GM23338 (cell line): ENCODE data around the gene TBX18. TPM values are rescaled to one million over a fixed set of nuclear protein-coding genes. Genes with fewer than 3 reads are reported as not detected.

Experiments
- ATAC-seq: fragments of 200-7000 bp; cut with Tn5 transposase; 3 replicates; pipeline ENCODE4 v1.9.1; 2020
- DNase-seq: peaks from one replicate; pipeline ENCODE4 v3.0.0-alpha.2; 2015; ENCODE audit warnings: low spot score
- H2AFZ ChIP-seq: fragments of 200-600 bp; sonication (generic); 2 replicates; pipeline ENCODE4 v1.8.0; 2016; ENCODE audit warnings: antibody characterized with exemption, mild to moderate bottlenecking, moderate library complexity
- H3F3A ChIP-seq: fragments of 200-600 bp; sonication (generic); replicated peaks from 2 replicates; pipeline ENCODE4 v1.8.0; 2017; ENCODE audit warnings: antibody characterized with exemption, mixed run types, low read depth
- H3K27ac ChIP-seq: fragments of 200-600 bp; sonication (generic); 2 replicates; pipeline ENCODE4 v1.6.1; 2016; ENCODE audit warnings: low read depth
- H3K27me3 ChIP-seq: fragments of 200-600 bp; sonication (generic); 2 replicates; pipeline ENCODE4 v1.8.0; 2016; ENCODE audit warnings: mild to moderate bottlenecking, mixed run types, moderate library complexity; ENCODE audit not compliant: insufficient read depth
- H3K36me3 ChIP-seq: fragments of 200-600 bp; sonication (generic); 2 replicates; pipeline ENCODE4 v1.8.0; 2016; ENCODE audit warnings: mild to moderate bottlenecking; ENCODE audit not compliant: insufficient read depth
- H3K4me1 ChIP-seq: fragments of 200-600 bp; sonication (generic); 2 replicates; pipeline ENCODE4 v1.8.0; 2016; ENCODE audit warnings: mild to moderate bottlenecking, moderate library complexity; ENCODE audit not compliant: insufficient read depth
- H3K4me2 ChIP-seq: fragments of 200-600 bp; sonication (generic); 2 replicates; pipeline ENCODE4 v1.7.1; 2017; ENCODE audit warnings: mixed run types
- H3K4me3 ChIP-seq: fragments of 200-600 bp; sonication (generic); 2 replicates; pipeline ENCODE4 v1.6.1; 2016; ENCODE audit warnings: mixed run types
- H3K79me2 ChIP-seq: fragments of 200-600 bp; sonication (generic); replicated peaks from 2 replicates; pipeline ENCODE4 v1.8.0; 2017; ENCODE audit warnings: mild to moderate bottlenecking; ENCODE audit not compliant: insufficient read depth
- H3K9me2 ChIP-seq: fragments of 200-600 bp; sonication (generic); 2 replicates; pipeline ENCODE4 v1.8.0; 2017; ENCODE audit not compliant: insufficient read depth
- H4K20me1 ChIP-seq: fragments of 200-600 bp; sonication (generic); replicated peaks from 2 replicates; pipeline ENCODE4 v1.8.0; 2017; ENCODE audit warnings: mild to moderate bottlenecking; ENCODE audit not compliant: insufficient read depth
- H3K27ac Mint-ChIP-seq: 2 replicates; pipeline ENCODE4 v1.8.0; 2020; ENCODE audit warnings: inconsistent platforms, mild to moderate bottlenecking, moderate library complexity, mixed read lengths
- H3K27me3 Mint-ChIP-seq: 3 replicates; pipeline ENCODE4 v1.8.0; 2022; ENCODE audit warnings: low read depth, mild to moderate bottlenecking, moderate library complexity, mixed read lengths, inconsistent platforms; ENCODE audit not compliant: insufficient read depth, poor library complexity
- H3K36me3 Mint-ChIP-seq: 3 replicates; pipeline ENCODE4 v1.8.0; 2021; ENCODE audit warnings: low read depth, mild to moderate bottlenecking, inconsistent platforms, moderate library complexity, mixed read lengths
- H3K4me1 Mint-ChIP-seq: 3 replicates; pipeline ENCODE4 v1.8.0; 2020; ENCODE audit warnings: mild to moderate bottlenecking, inconsistent platforms, mixed read lengths
- H3K4me3 Mint-ChIP-seq: 3 replicates; pipeline ENCODE4 v1.8.0; 2021; ENCODE audit warnings: moderate library complexity, mild to moderate bottlenecking, inconsistent platforms, mixed read lengths
- H3K9me3 Mint-ChIP-seq: 3 replicates; pipeline ENCODE4 v1.8.0; 2020; ENCODE audit warnings: moderate library complexity, mild to moderate bottlenecking, inconsistent platforms, mixed read lengths
- CREB1 ChIP-seq: fragments of 250-450 bp; sonication (Bioruptor Pico); IDR thresholded peaks from 2 replicates; pipeline ENCODE4 v1.5.0; 2020; ENCODE audit warnings: low read depth, mild to moderate bottlenecking, moderate library complexity
- ETS1 ChIP-seq: IDR thresholded peaks from 2 replicates; pipeline ENCODE4 v1.6.1; 2016; ENCODE audit warnings: antibody characterized with exemption
- EZH2 ChIP-seq: fragments of 200-600 bp; sonication (generic); IDR thresholded peaks from one replicate; pipeline ENCODE4 v1.8.0; 2017; ENCODE audit warnings: antibody characterized with exemption, mild to moderate bottlenecking, low read depth; ENCODE audit not compliant: unreplicated experiment
- EZH2phosphoT487 ChIP-seq: fragments of 200-600 bp; sonication (generic); IDR thresholded peaks from one replicate; pipeline ENCODE4 v1.8.1; 2018; ENCODE audit warnings: antibody characterized with exemption; ENCODE audit not compliant: unreplicated experiment
- JUNB ChIP-seq: IDR thresholded peaks from one replicate; pipeline ENCODE4 v1.6.1; 2016; ENCODE audit warnings: antibody characterized with exemption; ENCODE audit not compliant: unreplicated experiment
- NANOG ChIP-seq: IDR thresholded peaks from 2 replicates; pipeline ENCODE4 v1.6.1; 2016; ENCODE audit warnings: antibody characterized with exemption, borderline replicate concordance
- POLR2AphosphoS5 ChIP-seq: IDR thresholded peaks from 2 replicates; pipeline ENCODE4 v1.6.1; 2016; ENCODE audit warnings: antibody characterized with exemption, low read depth
- REST ChIP-seq: IDR thresholded peaks from one replicate; pipeline ENCODE4 v1.6.1; 2018; ENCODE audit warnings: antibody characterized with exemption; ENCODE audit not compliant: unreplicated experiment
- ZNF114 ChIP-seq: fragments of 250-450 bp; sonication (Bioruptor Pico); IDR thresholded peaks from 2 replicates; pipeline ENCODE4 v1.5.0; 2020; ENCODE audit warnings: mild to moderate bottlenecking, moderate library complexity
- ZNF331 ChIP-seq: fragments of 250-450 bp; sonication (Bioruptor Pico); IDR thresholded peaks from 2 replicates; pipeline ENCODE4 v1.5.0; 2020; ENCODE audit warnings: low read depth, mild to moderate bottlenecking, moderate library complexity
- ZNF462 ChIP-seq: fragments of 250-450 bp; sonication (Bioruptor Pico); IDR thresholded peaks from 2 replicates; pipeline ENCODE4 v1.5.0; 2020; ENCODE audit warnings: mild to moderate bottlenecking, moderate library complexity
- polyA plus RNA-seq: library from polyadenylated mRNA; unstranded; fragments of >200 nt; fragmentation: Nextera tagmentation; extraction: Ambion mirVana; gene quantifications from 2 replicates; pipeline ENCODE4 v1.2.1, GENCODE V29; 2016
- total RNA-seq: library from RNA; depleted of rRNA; stranded (reverse); fragments of >200 nt; shearing (Covaris generic); gene quantifications from 2 replicates; pipeline ENCODE4 v1.2.3, GENCODE V29; 2014

TBX18 gene
- total and polyA plus RNA-seq, 2 experiments from 2014 or later = 0.03 TPM; not detected in 1

GRCh38 chr6:84652356-84653026 lies 111.9 kb downstream of the TBX18 start (continued):
- TF ChIP-seq EZH2 (no peak), POLR2AphosphoS5 (no peak), ZNF462 (CRISPR knock-in tag) (no peak), JUNB (no peak), ETS1 (no peak)

- H3K27me3 ChIP-seq = no peaks in the 10 kb centered on the region
- no peaks in the 10 kb centered on the region for H3K36me3 ChIP-seq
- H3K27ac ChIP-seq = no peak overlapping the region
- H4K20me1 ChIP-seq = no peaks in the 10 kb centered on the region
- no peaks in the 10 kb centered on the region for H3K79me2 ChIP-seq
- Mint-ChIP-seq H3K4me1 (no peaks in the 10 kb centered on the region), H3K4me3 (no peak overlapping the region), H3K36me3 (no peaks in the 10 kb centered on the region), H3K27ac (no peak overlapping the region), H3K27me3 (no peaks in the 10 kb centered on the region), H3K9me3 (no peaks in the 10 kb centered on the region)
- H3K9me2 ChIP-seq = peaks cover 7% of the 10 kb centered on the region; the same call in 1 of the 2 replicates
- DNase-seq (no peak), ATAC-seq (no peak)
- no peaks in the 10 kb centered on the region for H3F3A ChIP-seq
- H3K4me1 ChIP-seq = no peaks in the 10 kb centered on the region
- H3K4me3 ChIP-seq = no peak overlapping the region
- TF ChIP-seq NANOG (no peak), JUNB (no peak), ZNF114 (CRISPR knock-in tag) (no peak), EZH2phosphoT487 (no peak), EZH2 (no peak), REST (no peak), ZNF331 (CRISPR knock-in tag) (no peak), CREB1 (CRISPR knock-in tag) (no peak), ETS1 (no peak)
- H3K4me2 ChIP-seq = no peak overlapping the region
- no peak overlapping the region for H2AFZ ChIP-seq
Observed at GRCh38 chr6:84651583-84651982, 112.8 kb downstream of the TBX18 start.
